ENCODE results near the gene UBE2V1. TPM values are rescaled to one million over a fixed set of nuclear protein-coding genes. Genes with fewer than 3 reads are reported as not detected.

Gene UBE2V1
- total RNA-seq, 2 experiments from 2014 or later = 111 to 144 TPM

DNA sequence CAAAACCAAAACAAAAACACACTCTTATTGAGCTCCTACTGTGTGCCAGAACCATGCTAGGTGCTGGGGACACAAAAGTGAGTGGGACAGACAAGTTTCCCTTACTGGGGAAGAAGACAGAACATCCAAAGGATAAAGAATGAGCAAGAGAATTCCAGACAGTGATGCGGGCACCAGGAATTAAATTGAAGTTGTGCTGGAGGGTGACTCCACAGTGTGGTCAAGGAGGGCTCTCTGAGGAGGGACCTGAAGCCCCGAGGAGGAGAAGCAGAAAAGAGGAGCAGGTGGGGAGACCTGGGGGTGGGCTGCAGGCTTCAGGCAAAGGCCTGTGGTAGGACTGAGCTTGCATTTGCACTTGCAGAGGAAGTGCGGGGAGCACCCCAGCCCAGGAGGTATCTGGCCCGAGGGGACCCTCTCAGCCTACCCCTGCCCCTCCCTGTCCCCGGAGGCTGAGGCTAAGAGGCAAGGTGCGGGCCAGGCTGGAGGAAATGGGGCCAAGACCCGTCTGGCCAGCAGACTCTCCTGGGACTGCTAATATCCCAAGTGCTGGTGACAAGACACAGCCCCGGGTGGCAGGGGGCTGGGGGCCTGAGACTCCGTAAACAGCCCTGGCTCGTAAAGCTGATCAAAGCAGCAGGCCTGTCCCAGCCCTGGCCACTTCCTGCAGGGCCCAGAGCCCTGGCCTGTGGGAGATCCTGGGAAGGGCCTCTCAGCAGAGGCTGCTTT, 73.1 kb downstream of the UBE2V1 start:
- Mint-ChIP-seq H3K27ac (no peak overlapping the region), H3K4me3 (no peak overlapping the region), H3K27me3 (no peaks in the 10 kb centered on the region), H3K36me3 (ENCODE audit: low read depth) (no peaks in the 10 kb centered on the region), H3K4me1 (peaks cover 3% of the 10 kb centered on the region), H3K9me3 (no peaks in the 10 kb centered on the region)
- CTCF ChIA-PET = interaction anchor here (0.5 to 2.7 kb wide), 2 partner anchors 9 to 31 kb away, joined by 3 to 7 read pairs; no protein-coding TSS in a partner anchor
- POLR2A ChIA-PET = no interaction called here
- no peak for DNase-seq

DNA sequence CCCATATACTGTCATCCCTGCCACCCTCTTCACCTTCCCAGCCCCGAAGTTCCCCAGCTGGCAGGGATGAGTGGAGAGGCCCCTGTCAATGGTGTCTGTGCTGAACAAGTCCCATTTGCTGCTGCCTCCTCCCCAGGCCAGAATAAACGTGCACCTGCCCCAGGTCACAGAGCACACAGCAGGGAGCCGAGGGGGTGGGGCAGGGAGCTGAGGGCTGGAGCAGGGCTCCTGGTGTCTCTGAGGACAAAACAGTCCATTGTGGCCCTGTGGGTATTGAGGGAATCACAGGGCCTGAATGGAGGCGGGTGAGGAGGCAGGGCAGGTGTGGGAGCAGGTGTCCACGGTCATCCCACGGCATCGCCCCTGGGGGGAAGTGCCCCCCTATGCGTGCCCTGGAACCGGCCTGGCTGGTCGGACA, 74.4 kb downstream of the UBE2V1 start:
- no peak for DNase-seq
- POLR2A ChIA-PET = no interaction called here
- H3K4me1 Mint-ChIP-seq = peaks cover 3% of the 10 kb centered on the region
- H3K9me3 Mint-ChIP-seq = no peaks in the 10 kb centered on the region
- CTCF ChIA-PET = no interaction called here
- no peaks in the 10 kb centered on the region for H3K27me3 Mint-ChIP-seq
- no peak overlapping the region for H3K27ac Mint-ChIP-seq
- H3K4me3 Mint-ChIP-seq = no peak overlapping the region
- H3K36me3 Mint-ChIP-seq (ENCODE audit: low read depth) = no peaks in the 10 kb centered on the region

DNA sequence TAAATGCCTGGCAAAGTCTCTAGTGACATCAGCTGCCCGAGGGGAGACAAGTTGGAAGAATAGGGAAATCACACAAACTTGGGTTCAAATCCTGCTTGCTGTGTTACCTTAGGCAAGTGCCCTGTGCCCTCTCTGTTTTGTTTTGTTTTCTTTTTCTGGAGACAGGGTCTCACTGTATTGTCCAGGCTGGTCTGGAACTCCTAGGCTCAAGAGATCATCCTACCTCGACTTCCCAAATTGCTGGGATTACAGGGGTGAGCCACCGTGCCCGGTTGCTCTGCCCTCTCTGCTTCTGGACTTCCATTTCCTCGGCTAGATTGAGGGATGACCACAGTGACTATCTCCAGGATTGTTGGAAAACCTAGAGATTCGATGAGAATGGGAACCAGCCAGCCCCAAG, 74.8 kb downstream of the UBE2V1 start:
- DNase-seq = no peak
- no peak overlapping the region for H3K4me3 Mint-ChIP-seq
- ChIA-PET CTCF (interaction anchor here (2.0 kb wide), 1 partner anchor 33 kb away, joined by 6 read pairs; no protein-coding TSS in a partner anchor), POLR2A (no interaction called here)
- no peaks in the 10 kb centered on the region for H3K36me3 Mint-ChIP-seq (ENCODE audit: low read depth)
- H3K27ac Mint-ChIP-seq = no peak overlapping the region
- H3K4me1 Mint-ChIP-seq = peaks cover 3% of the 10 kb centered on the region
- no peaks in the 10 kb centered on the region for H3K9me3 Mint-ChIP-seq
- no peaks in the 10 kb centered on the region for H3K27me3 Mint-ChIP-seq

DNA sequence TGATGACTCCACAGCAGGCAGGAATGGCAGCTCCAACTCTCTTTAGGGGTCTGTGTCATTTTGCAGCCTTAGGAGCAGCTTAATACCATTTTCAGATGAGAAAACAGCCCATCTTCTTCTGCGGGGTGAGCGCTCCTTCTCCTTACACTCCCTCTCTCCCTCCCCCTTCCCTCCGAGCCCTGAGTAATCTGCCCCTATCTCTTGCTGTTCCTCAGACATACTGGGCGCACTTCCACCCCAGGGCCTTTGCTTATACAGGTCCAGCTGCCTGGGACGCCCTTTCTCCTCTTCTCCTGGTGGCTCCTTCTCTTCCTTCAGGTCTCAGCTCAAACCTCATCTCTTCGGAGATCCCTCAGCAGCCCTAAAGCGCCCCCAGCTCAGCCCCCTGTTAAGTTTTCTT, 75.4 kb downstream of the UBE2V1 start:
- ChIA-PET CTCF (interaction anchor here (1.1 to 2.0 kb wide), 3 partner anchors 9 to 35 kb away, joined by 3 to 6 read pairs (median 6); no protein-coding TSS in a partner anchor), POLR2A (no interaction called here)
- Mint-ChIP-seq H3K27me3 (no peaks in the 10 kb centered on the region), H3K36me3 (ENCODE audit: low read depth) (no peaks in the 10 kb centered on the region), H3K4me3 (no peak overlapping the region), H3K9me3 (no peaks in the 10 kb centered on the region), H3K4me1 (peaks cover 3% of the 10 kb centered on the region), H3K27ac (no peak overlapping the region)
- no peak for DNase-seq

DNA sequence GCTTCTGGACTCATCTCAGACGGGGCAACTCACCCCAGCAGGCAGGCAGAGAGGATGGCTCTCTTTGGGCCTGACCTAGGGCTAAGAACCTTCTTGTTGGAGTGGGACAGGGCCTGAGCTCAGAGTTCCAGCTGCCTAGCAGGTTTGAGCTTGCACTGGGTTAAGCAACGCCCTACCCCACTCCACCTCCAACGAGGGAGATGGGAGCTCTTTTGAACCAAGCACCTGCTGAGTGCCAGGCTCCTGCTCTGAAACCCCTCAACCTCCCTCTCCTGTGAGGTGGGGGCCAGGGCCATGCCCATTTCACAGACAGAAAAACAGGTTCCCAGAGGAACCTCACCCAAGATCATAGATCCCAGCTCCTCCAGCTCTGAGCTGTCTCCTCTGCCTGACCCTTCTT, 75.8 kb downstream of the UBE2V1 start:
- no peaks in the 10 kb centered on the region for H3K36me3 Mint-ChIP-seq (ENCODE audit: low read depth)
- no peaks in the 10 kb centered on the region for H3K9me3 Mint-ChIP-seq
- no peak for DNase-seq
- ChIA-PET POLR2A (no interaction called here), CTCF (interaction anchor here (1.1 to 2.0 kb wide), 3 partner anchors 9 to 35 kb away, joined by 3 to 6 read pairs (median 6); no protein-coding TSS in a partner anchor)
- no peak overlapping the region for H3K4me3 Mint-ChIP-seq
- peaks cover 3% of the 10 kb centered on the region for H3K4me1 Mint-ChIP-seq
- no peaks in the 10 kb centered on the region for H3K27me3 Mint-ChIP-seq
- no peak overlapping the region for H3K27ac Mint-ChIP-seq

DNA sequence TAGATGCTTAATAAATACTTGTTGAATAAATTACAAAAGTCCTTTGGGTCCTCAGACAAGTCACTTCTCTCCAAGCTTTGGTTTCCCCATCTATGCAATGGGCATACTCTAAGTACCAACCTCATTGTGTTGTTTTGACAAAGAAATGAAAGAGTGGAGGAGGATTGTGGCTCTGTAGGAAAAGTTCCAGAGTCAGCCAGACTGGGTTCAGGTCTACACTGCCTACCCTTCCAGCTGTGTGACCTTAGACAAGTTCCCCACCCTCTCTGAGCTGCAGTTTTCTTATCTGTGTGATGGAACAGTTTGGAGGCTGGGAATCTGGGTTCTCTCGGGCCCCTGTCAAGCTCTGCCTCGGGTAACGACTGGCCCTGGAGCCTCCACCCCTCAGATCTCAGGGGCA, 76.2 kb downstream of the UBE2V1 start:
- CTCF ChIA-PET = interaction anchor here (1.1 to 2.0 kb wide), 4 partner anchors 10 to 35 kb away, joined by 3 to 6 read pairs (median 4); no protein-coding TSS in a partner anchor
- peaks cover 3% of the 10 kb centered on the region for H3K4me1 Mint-ChIP-seq

DNA sequence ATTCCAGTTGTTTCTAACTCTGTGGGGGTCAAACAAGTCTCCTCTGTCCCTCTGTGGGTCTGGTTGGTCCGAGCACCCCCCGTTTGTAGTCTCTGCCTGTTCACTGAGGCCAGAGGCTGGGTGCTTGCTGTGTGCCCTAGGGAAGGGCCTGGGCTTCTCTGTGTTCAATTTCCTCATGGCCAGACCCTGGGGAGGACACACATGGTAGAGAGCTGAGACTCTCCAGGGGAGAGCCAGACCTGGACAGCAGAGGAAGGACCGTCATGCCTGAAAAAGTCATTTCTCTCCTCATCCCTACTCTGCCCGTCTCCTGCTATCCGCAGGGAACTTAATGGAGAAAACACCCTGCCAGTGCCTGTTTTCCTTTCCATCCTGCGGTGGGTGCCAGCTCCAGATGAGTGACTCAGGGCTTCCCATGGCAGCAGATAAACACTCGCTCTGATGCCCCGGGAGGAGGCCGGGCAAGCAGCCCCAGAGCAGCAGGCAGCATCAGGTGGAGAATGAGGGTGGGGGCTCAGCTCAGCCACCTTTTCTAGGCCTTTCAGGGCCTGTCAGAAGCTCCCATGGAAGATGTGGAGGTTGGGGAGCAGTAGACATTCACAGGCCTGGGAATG, 78.3 kb downstream of the UBE2V1 start:
- Mint-ChIP-seq H3K4me1 (no peaks in the 10 kb centered on the region), H3K27ac (no peak overlapping the region), H3K36me3 (ENCODE audit: low read depth) (no peaks in the 10 kb centered on the region), H3K27me3 (no peaks in the 10 kb centered on the region), H3K4me3 (no peak overlapping the region), H3K9me3 (no peaks in the 10 kb centered on the region)
- CTCF ChIA-PET = interaction anchor here (0.8 kb wide), 1 partner anchor 37 kb away, joined by 3 read pairs; no protein-coding TSS in a partner anchor
- POLR2A ChIA-PET = no interaction called here
- DNase-seq = no peak

More for the DNA sequence above, 76.2 kb downstream of the UBE2V1 start:
- DNase-seq = no peak
- Mint-ChIP-seq H3K9me3 (no peaks in the 10 kb centered on the region), H3K27ac (no peak overlapping the region), H3K27me3 (no peaks in the 10 kb centered on the region), H3K36me3 (ENCODE audit: low read depth) (no peaks in the 10 kb centered on the region), H3K4me3 (no peak overlapping the region)
- POLR2A ChIA-PET = no interaction called here

DNA sequence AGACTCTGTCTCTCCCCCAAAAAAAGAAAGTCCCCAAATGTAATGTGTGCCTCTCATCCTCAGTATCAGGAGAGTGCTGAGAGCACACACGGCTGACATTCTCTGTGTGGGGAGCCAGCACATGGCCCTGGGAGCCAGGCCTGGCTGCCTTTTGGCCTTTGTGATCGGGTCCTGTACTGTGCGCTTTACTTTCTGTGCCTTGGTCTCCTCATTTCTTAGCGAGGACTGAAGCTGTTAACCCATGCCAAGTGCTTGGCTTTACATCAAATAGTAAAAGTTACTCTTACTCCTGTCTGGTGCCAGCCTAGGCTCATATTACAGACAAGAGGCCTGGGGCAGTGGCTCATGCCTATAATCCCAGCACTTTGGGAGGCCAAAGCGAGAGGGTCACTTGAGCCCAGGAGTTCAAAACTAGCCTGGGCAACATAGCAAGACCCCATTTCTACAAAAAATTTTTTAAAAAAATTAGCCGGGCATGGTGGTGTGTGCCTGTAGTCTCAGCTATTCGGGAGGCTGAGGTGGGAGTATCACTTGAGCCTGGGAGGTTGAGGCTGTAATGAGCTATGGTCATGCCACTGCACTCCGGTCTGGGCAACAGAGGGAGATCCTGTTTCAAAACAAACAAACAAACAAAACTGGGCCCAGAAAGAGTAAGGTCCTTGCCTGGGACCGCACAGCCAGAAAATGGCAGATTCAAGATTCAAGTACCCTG, 79.8 kb downstream of the UBE2V1 start:
- CTCF ChIA-PET = no interaction called here

More for the DNA sequence above, 79.8 kb downstream of the UBE2V1 start:
- Mint-ChIP-seq H3K36me3 (ENCODE audit: low read depth) (no peaks in the 10 kb centered on the region), H3K27me3 (no peaks in the 10 kb centered on the region), H3K9me3 (no peaks in the 10 kb centered on the region), H3K27ac (no peak overlapping the region), H3K4me3 (no peak overlapping the region), H3K4me1 (no peaks in the 10 kb centered on the region)
- no peak for DNase-seq
- POLR2A ChIA-PET = no interaction called here

Other genes starting within 250 kb of the UBE2V1 start
- 1 to 10 TPM; 7.4 to 8.2 TPM for gene SPATA2, start 197.6 kb downstream of the UBE2V1 start, total RNA-seq
- gene RNF114, start 176.8 kb downstream of the UBE2V1 start, total RNA-seq = 10 to 100 TPM; 55.8 to 59.5 TPM
- gene SNAI1, start 130.2 kb downstream of the UBE2V1 start, total RNA-seq = under 1 TPM in 1 of 2 experiments, not detected in 1; 0.15 TPM
- 10 to 100 TPM; 27.9 to 31.3 TPM for gene PEDS1, start 40.6 kb upstream of the UBE2V1 start, total RNA-seq
- gene CEBPB, start 77.7 kb upstream of the UBE2V1 start, total RNA-seq = 10 to 100 TPM; 17.9 to 24.1 TPM

Data from activated CD4-positive, alpha-beta T cell treated with anti-CD3 and anti-CD28 coated beads, Interleukin-2, amount 10 ng/mL, durations not matched to agents 7 days and 5 days (primary cell).